Spleen (tissue), 11 donors: ENCODE measurements around the gene CCRL2. TPM values are rescaled to one million over a fixed set of nuclear protein-coding genes. Genes with fewer than 3 reads are reported as not detected.

Source experiments
- DNase-seq: peaks from one replicate; pipeline ENCODE4 v3.0.0-alpha.2; 2020
- H3K27ac ChIP-seq, 8 donors: fragments of 200-600 bp; sonication (generic) in 7 of 8; 1 replicate in 4 of 8; 2 replicates in 4 of 8; pipeline versions ENCODE4 v1.5.0 to v1.8.0; 2016 to 2021; ENCODE audit warnings: inconsistent platforms in 4 of 8, mild to moderate bottlenecking in 4 of 8, moderate library complexity in 1 of 8
- H3K27me3 ChIP-seq, 7 donors: fragments of 200-600 bp; sonication (generic) in 6 of 7; replicated peaks in 1 of 7; 1 replicate in 4 of 7; 2 replicates in 3 of 7; pipeline versions ENCODE4 v1.5.0 to v1.8.0; 2016 to 2021; ENCODE audit warnings: inconsistent platforms in 3 of 7, mild to moderate bottlenecking in 1 of 7
- H3K36me3 ChIP-seq, 6 donors: fragments of 200-600 bp; sonication (generic) in 5 of 6; 1 replicate in 4 of 6; 2 replicates in 2 of 6; pipeline versions ENCODE4 v1.5.0 to v1.8.0; 2016 to 2021; ENCODE audit warnings: inconsistent platforms in 2 of 6
- H3K4me1 ChIP-seq, 6 donors: fragments of 200-600 bp; sonication (generic) in 5 of 6; 1 replicate in 3 of 6; 2 replicates in 3 of 6; pipeline versions ENCODE4 v1.5.0 to v1.8.0; 2016 to 2021; ENCODE audit warnings: inconsistent platforms in 3 of 6
- H3K4me3 ChIP-seq, 8 donors: fragments of 200-600 bp; sonication (generic) in 7 of 8; 1 replicate in 4 of 8; 2 replicates in 4 of 8; pipeline versions ENCODE4 v1.5.0 to v1.8.0; 2016 to 2021; ENCODE audit warnings: inconsistent platforms in 4 of 8, mild to moderate bottlenecking in 4 of 8, moderate library complexity in 2 of 8
- H3K9me3 ChIP-seq, 8 donors: fragments of 200-600 bp; sonication (generic) in 7 of 8; 1 replicate in 4 of 8; 2 replicates in 4 of 8; pipeline versions ENCODE4 v1.5.0 to v1.8.0; 2016 to 2021; ENCODE audit warnings: inconsistent platforms in 4 of 8
- POLR2A ChIP-seq, 3 donors: fragments of 450-650 bp; IDR thresholded peaks; one replicate each; pipeline ENCODE4 v1.5.1; 2017; ENCODE audit warnings: antibody characterized with exemption in 3 of 3, mild to moderate bottlenecking in 1 of 3
- POLR2AphosphoS5 ChIP-seq, 3 donors: sonication (generic); formaldehyde crosslinking; IDR thresholded peaks; one replicate each; pipeline ENCODE4 v1.5.1; 2017; ENCODE audit warnings: antibody characterized with exemption in 3 of 3
- WGBS, 5 donors: extraction: QIAGEN DNeasy Blood & Tissue Kit in 3 of 5; methylation state at CpG; one replicate each; pipeline versions ENCODE4 v1.1.5 to v1.1.7; 2013 to 2018; 5-methylcytosine and 5-hydroxymethylcytosine counted together
- intact Hi-C: fragments of 100-400 bp; cut with DNase I; formaldehyde crosslinking; loops from one replicate; pipeline ENCODE4 v1.15.0; 2023; ENCODE audit warnings: low total_unique reads
- polyA plus RNA-seq, 3 donors: library from polyadenylated mRNA; stranded (reverse); fragments of 200-250 nt; gene quantifications; one replicate each; pipeline ENCODE4 v1.2.1, GENCODE V29; 2013
- total RNA-seq, 7 donors: library from RNA; depleted of rRNA in 3 of 7; stranded (reverse); fragments of >200 nt in 3 of 7; fragmentation: NEBNext Ultra II Directional in 4 of 7; extraction: Animal tissue kit (Norgen Biotek cat#: 25700) in 4 of 7; gene quantifications; one replicate each; pipeline versions ENCODE4 v1.1.0 to v1.2.1, GENCODE V29; 2016 to 2021
- TF ChIP-seq, protein P1 (sequence below), 11 experiments: fragments of 200-600 bp in 7 of 11; fragments of 450-650 bp in 4 of 11; sonication (generic) in 4 of 11; IDR thresholded peaks in 8 of 11; conservative IDR thresholded peaks in 3 of 11; 1 replicate in 7 of 11; 2 replicates in 4 of 11; pipeline versions ENCODE4 v1.4.0 to v1.8.0; 2016 to 2021; ENCODE audit warnings: antibody characterized with exemption in 11 of 11, inconsistent platforms in 4 of 11, mild to moderate bottlenecking in 1 of 11
- donor health status: healthy with polysubstance abuse.
- donor health status: DM: no; HTN: no; CAD: no; lungs with moderate emphysema.
- donor health status: DM: no; HTN: no; CAD: no.
- donor health status: Bipolar disorder and iron deficiency.
- donor health status: healthy.
- donor health status: DM: no; HTN: no; CAD: no.
- donor health status: DM: yes; HTN: yes; CAD: no.

CCRL2 gene
- total and polyA plus RNA-seq, 10 donors = 4.8 to 21.7 (median 13.3) TPM

DNA sequence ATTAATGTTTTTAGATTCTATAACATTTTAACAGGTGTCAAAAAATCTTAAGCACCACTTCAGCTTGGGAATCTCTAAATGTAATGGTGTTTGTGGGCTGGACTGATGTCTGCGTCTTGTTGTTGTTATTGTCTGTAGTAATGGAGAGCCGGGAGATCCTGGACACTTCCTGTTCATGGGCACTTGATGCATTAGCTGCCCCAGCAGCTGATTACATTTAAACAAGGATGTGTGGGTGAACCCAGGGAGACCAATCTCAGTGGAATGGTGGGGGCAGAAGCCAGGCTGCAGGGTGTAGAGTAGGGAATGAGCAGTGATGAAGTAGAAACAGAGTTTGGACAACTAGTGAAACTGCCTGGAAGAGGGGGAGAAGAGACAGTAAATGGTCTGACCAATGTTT lies 8.0 kb upstream of the CCRL2 start:
- Histone ChIP-seq H3K4me1 (peaks cover 0 to 56% (median 23%) of the 10 kb centered on the region in 6 donors), H3K27me3 (no peaks in the 10 kb centered on the region), H3K27ac (peak overlapping the region in 4 of 8 donors; percentile 4 to 69 (median 58)), H3K36me3 (no peaks in the 10 kb centered on the region), H3K9me3 (no peaks in the 10 kb centered on the region), H3K4me3 (no peak overlapping the region)
- intact Hi-C loops = no loop called here
- 61 to 71% (median 69%) methylated on average over 2 of the region's 2 CpGs for WGBS, 5 donors
- TF ChIP-seq, protein P1, sequence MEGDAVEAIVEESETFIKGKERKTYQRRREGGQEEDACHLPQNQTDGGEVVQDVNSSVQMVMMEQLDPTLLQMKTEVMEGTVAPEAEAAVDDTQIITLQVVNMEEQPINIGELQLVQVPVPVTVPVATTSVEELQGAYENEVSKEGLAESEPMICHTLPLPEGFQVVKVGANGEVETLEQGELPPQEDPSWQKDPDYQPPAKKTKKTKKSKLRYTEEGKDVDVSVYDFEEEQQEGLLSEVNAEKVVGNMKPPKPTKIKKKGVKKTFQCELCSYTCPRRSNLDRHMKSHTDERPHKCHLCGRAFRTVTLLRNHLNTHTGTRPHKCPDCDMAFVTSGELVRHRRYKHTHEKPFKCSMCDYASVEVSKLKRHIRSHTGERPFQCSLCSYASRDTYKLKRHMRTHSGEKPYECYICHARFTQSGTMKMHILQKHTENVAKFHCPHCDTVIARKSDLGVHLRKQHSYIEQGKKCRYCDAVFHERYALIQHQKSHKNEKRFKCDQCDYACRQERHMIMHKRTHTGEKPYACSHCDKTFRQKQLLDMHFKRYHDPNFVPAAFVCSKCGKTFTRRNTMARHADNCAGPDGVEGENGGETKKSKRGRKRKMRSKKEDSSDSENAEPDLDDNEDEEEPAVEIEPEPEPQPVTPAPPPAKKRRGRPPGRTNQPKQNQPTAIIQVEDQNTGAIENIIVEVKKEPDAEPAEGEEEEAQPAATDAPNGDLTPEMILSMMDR (IDR thresholded peaks at IDR 0.05 in 8 of 11, conservative IDR thresholded peaks at IDR 0.05 in 3 of 11) = no peak
- TF ChIP-seq POLR2A (IDR thresholded peaks at IDR 0.05) (no peak), POLR2AphosphoS5 (IDR thresholded peaks at IDR 0.05) (no peak)
- DNase-seq = no peak

DNA sequence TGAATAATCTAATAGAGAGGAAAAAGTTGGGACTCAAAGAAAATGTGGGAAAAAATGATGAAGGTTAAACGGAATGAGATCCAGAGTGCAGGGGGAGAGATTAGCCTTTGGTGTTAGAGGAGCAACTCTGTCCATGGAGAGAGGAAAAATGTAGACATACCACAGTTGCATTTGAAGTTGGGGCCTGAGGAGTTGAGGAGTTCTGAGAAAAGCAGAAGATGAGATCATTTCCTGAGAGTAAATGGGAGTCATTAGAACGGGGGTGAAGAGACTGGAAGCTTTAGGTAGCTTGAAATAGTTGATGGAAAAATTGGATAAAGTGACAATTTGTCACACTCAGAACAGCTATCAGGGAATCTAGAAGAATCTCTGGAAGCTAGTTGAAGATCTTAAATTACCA lies 7.5 kb upstream of the CCRL2 start:
- intact Hi-C loops = no loop called here
- 36 to 51% (median 47%) methylated on average over 2 of the region's 2 CpGs for WGBS, 5 donors

DNA sequence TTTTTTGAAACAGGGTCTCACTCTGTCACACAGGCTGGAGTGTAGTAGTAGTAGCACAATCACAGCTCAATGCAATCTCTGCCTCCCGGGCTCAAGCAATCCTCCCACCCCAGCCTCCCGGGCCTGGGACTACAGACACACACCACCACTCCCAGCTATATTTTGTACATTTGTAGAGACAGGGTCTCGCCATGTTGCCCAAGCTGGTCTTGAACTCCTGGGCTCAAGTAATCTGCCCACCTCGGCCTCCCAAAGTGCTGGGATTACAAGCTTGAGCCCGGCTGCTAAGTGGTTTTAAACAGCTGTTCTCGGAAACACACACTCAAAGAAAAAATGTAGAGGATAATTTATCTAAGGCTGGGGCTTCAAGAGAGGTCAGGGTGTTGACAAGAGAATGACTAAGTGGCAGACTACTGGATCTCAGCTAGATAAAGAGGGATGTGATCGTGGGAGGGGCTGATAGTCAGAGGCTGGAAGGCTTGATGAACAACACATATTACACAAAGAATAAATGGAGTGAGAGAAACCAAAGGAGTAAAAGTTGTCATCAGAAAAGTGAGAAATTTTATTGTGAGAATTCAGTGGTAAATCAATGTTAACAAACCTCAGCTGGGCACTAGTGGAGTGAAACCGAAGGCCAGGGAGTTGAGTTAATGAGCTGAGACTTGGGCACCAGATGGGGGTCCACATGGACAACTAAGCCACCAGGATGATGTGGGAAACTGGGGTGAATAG lies 6.9 kb upstream of the CCRL2 start:
- H3K27me3 ChIP-seq = no peaks in the 10 kb centered on the region
- DNase-seq = no peak
- intact Hi-C loops = no loop called here
- H3K9me3 ChIP-seq = no peaks in the 10 kb centered on the region
- no peak overlapping the region for H3K4me3 ChIP-seq
- peaks cover 9 to 56% (median 27%) of the 10 kb centered on the region in 6 donors for H3K4me1 ChIP-seq
- H3K36me3 ChIP-seq = no peaks in the 10 kb centered on the region
- H3K27ac ChIP-seq = peak overlapping the region in 7 of 8 donors; percentile 22 to 69 (median 50)
- 73 to 80% (median 77%) methylated on average over 8 of the region's 8 CpGs for WGBS, 5 donors
- no peak for TF ChIP-seq POLR2A (IDR thresholded peaks at IDR 0.05)
- TF ChIP-seq POLR2AphosphoS5 (IDR thresholded peaks at IDR 0.05) = no peak
- TF ChIP-seq, protein P1 (IDR thresholded peaks at IDR 0.05 in 8 of 11, conservative IDR thresholded peaks at IDR 0.05 in 3 of 11) = no peak

More for the DNA sequence above, 7.5 kb upstream of the CCRL2 start:
- Histone ChIP-seq H3K36me3 (no peaks in the 10 kb centered on the region), H3K4me1 (peaks cover 3 to 56% (median 23%) of the 10 kb centered on the region in 6 donors), H3K27me3 (no peaks in the 10 kb centered on the region), H3K9me3 (no peaks in the 10 kb centered on the region), H3K4me3 (no peak overlapping the region), H3K27ac (peak overlapping the region in 6 of 8 donors; percentile 25 to 69 (median 58))
- no peak for DNase-seq
- TF ChIP-seq POLR2AphosphoS5 (IDR thresholded peaks at IDR 0.05) = no peak
- TF ChIP-seq POLR2A (IDR thresholded peaks at IDR 0.05) = no peak
- TF ChIP-seq, protein P1 (IDR thresholded peaks at IDR 0.05 in 8 of 11, conservative IDR thresholded peaks at IDR 0.05 in 3 of 11) = no peak

DNA sequence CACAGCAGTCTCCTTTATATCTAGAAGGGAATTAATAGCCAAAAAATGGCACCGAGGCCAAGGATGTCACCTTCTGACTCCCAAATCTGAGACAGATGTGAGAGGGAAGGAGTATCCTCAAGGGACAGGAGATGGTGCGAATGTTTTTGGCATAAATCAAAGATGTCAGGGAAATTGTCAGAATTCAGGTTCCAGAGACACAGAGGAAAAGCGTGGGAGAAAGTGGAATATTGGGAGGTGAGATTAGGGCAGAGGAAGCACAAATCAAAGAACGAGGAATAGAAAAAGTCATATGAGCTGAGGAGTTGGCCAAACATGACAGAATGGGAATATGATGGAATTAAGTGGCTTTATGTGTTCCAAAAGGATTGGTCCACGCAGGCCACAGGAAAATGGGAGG lies 6.2 kb upstream of the CCRL2 start:
- Histone ChIP-seq H3K9me3 (no peaks in the 10 kb centered on the region), H3K27me3 (no peaks in the 10 kb centered on the region), H3K4me1 (peaks cover 13 to 56% (median 27%) of the 10 kb centered on the region in 6 donors), H3K4me3 (no peak overlapping the region), H3K36me3 (no peaks in the 10 kb centered on the region), H3K27ac (peak overlapping the region in 7 of 8 donors; percentile 0 to 69 (median 30))
- TF ChIP-seq POLR2A (IDR thresholded peaks at IDR 0.05) (no peak), POLR2AphosphoS5 (IDR thresholded peaks at IDR 0.05) (no peak)
- TF ChIP-seq, protein P1 (IDR thresholded peaks at IDR 0.05 in 8 of 11, conservative IDR thresholded peaks at IDR 0.05 in 3 of 11) = no peak
- 81 to 93% (median 89%) methylated on average over 5 of the region's 5 CpGs for WGBS, 5 donors
- DNase-seq = no peak
- intact Hi-C loops = no loop called here
